ENCODE measurements around the gene TUBA3C. TPM values are rescaled to one million over a fixed set of nuclear protein-coding genes. Genes with fewer than 3 reads are reported as not detected.

Gene TUBA3C
- total RNA-seq, 1 donor from 2014 or later, result not detected

GRCh38 chr13:19161308-19161707 lies 20.3 kb downstream of the TUBA3C start:
- no peak for DNase-seq

DNA sequence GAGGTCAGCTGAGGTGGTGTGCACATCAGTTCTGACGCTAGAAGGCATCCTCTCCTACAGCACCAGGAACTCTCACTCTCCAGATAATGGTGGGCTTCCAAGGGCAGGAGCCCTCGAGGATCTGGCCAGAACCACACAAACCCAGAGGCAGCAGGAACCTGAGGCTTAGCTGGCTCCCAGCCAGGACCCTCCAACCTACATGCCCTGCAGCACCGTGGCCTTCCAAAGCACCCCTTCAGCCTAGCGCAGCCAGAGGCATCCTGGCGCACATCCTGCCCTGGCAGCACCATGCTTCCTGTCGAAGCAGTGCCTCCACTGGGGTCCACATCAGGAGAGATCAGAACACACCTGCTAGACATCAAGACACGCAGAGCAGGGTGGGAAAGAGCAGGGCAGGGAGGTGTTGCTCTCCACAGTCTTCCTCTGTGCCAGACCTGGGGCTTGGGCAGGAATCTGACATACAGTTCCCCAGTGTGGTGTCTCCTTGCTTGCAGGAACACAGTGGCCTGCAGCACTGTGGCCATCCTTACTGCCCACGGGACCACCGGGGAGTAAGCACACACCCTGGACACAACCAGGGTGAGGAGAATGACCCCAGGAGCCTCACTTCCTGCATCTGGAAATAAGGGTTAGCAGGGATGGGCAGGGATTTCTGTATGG lies 21.7 kb downstream of the TUBA3C start:
- no peak for DNase-seq

DNA sequence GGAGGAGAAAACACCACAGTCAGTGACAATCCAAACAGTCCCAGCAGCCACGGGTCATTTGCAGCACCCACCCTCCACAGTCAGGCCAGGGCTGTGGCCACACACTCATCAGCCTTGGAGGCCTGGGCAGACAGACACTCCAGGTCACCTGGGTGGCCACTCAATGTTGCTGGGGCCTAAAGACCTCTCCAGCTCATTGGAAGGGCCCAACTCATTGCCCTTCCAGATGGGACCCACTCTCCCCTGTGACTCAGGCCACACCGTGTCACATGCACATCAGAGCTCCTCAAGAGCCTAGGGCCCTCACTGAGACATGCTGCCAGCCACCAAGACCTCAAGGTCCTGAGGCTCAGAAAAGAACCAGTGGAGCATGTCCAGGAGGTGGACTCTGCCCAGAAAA lies 22.4 kb downstream of the TUBA3C start:
- no peak for DNase-seq

DNA sequence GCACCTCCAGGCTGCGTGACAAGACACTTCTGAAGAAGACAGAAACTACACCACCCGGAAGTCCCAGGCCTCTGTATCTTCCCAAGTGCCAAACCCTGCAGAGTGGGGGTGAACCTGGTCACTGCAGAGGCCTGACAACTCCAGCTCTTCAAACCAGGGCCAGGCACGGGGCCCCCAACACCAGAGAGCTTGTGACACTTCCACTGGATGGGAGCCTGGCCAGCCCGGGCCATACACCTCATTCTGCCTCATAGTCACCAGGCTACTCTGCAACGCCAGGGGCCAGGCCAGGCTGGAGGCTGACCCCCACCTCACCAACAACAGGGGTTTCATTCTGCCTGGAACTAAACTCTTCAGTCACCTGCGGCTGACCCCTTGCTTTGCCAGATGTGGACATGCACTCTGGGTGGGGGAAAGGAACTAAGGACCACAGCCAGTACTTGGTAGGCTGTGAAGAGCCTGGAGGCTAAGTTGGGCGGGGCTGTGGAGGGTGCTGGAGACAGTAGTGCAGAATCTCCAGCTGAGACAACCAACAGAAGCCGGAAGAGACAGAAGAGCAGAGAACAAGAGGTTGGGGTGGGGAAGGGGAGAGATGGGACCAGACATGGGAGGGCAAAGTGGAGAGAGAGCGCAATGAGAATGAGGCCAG lies 23.0 kb downstream of the TUBA3C start:
- DNase-seq, result no peak

DNA sequence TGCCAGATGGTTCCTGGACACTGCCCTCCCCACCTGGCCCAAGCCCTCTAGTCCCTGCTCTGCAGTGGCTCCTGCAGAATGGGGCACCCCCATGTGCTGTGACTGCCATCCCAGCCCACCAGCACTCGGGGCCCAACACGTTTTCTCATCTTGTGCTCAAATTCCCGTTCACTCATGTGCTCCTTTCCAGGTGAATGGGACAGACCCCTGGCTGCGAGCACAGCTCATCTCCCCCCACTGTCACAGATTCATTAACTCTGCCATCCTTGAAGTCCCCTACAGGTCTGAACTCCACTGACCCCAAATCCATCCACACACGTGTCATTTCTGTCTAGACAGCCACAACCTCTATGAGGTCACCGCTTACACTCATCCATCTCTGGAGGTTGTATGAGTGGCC lies 23.6 kb downstream of the TUBA3C start:
- DNase-seq, result no peak

DNA sequence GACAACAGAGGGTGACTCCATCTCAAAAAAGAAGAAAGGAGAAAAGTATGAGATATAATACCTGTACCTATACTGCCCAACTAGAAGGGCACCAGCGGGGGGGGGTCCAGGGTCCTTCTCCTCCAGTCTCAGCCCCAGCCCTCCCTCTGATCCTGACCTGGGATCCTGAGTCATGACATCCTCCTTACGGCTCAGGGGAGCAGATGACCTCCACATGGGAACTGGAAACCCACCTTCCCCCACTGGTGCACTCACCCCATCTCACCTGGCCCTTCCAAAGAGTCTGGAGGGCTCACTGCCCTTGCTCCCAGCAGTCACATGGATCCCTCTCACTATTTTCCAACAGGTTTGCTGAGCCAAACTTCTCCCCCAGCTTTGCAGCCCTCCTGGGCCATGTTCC lies 24.2 kb downstream of the TUBA3C start:
- no peak for DNase-seq

DNA sequence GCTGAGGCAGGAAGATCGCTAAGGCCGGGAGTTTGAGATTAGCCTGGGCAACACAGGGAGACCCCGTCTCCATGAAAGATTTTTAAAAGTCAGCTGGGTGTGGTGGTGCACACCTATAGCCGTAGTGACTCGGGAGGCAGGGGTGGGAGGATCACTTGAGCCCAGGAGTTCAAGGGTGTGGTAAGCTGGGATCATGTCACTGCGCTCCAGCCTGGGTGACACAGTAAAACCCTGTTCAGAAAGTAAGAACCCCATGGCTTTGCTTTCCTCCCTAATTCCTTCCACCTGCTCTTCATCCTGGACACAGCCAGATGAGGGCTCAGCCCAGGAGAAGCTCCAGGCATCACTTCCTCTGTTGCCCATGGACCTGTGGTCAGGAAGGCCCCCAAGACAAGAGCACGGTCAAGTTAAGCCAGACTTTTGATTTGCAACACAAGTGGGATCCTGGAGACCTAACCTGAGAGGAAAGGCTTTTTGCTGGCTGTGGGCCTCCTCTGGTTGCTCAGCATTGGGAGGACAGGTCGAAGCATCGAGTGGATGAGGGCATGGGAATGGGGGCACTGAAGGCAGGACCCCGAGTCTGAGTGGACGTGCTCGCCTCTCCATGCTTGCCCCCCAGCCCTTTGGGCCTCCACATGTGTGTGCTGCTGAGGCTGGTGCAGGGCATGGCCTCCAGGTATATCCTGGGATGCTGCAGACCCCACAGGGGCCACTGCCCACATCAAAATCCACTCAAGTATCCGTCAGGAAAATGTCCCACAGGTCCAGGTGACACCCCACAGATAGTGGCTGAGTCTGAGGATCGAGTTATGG lies 25.4 kb downstream of the TUBA3C start:
- no peak for DNase-seq

- no peak for DNase-seq
Measured at GRCh38 chr13:19155321-19155861, 26.2 kb downstream of the TUBA3C start.

GRCh38 chr13:19154843-19155242 lies 26.8 kb downstream of the TUBA3C start:
- no peak for DNase-seq

GRCh38 chr13:19153782-19154450 lies 27.7 kb downstream of the TUBA3C start:
- DNase-seq, result no peak

GRCh38 chr13:19152403-19152802 lies 29.2 kb downstream of the TUBA3C start:
- no peak for DNase-seq

DNA sequence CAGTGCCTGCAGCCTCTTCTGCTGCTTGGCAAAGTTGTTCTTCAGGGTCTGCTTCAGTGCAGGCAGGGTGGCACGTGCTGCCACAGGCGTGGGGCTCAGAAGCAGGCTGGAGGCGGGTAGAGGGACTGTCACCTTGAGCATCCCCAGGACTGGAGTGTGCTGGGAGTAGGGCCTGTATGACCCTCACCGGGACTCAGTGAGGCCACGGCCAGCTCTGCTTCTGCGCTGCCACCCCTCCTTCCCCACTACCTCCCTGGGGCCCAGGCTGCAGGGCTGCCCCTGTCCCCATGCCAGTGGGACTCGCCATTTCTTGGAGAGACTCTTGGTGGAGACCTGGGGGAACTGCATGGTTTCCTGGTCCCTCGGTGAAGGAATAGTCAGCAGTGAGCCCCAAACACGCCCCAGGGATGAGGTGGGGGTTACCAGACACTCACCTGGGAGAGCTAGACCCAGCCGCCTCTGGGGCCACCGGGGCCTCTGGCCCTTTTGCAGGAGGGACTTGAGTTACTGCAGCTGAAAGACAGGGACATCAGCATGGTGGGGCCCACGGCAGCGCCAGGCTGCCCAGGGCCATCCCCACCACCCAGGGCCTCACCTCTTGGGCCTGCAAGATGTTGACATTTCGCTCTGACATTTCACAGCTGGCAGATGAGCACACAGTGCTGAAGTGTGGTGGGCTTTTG lies 29.9 kb downstream of the TUBA3C start:
- DNase-seq, result no peak

- DNase-seq, result no peak
Measured at GRCh38 chr13:19150712-19151228, 30.9 kb downstream of the TUBA3C start.

DNA sequence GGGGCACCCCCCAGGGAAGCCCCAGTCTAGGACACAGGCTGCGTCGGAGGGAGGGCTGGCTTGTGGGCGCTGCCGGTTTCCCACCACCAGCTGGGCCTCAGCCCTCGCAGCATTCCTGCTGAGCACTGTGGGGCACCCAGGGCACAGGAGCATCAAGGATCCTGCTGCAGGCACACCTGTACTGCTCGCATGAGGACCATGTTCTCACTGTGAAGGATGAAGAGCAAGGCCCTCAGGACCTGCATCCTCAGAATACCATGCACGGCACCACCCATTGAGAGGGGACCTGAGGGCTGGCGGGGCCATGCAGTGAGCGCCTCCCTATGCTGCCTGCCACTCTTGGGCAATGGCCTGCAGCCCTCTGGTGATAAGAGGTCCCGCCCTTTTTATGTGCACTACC lies 31.4 kb downstream of the TUBA3C start:
- no peak for DNase-seq

DNA sequence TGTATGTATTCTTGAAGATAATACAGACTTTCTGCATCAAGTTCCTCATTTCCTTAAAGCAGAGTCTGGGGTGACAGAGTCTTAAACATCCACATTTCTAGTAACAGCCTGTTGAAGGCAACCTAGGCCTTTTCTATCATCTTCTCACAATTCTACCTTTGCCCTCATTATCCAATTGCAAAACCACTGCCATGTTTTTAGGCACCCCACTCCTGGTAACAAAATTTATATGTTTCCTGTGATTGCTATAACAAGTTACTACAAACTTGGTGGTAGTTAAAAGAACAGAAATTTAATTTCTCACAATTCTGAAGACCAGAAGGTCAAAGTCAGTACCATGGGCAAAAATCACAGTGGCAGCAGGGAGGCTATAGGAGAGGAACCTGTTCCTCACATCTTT lies 33.1 kb downstream of the TUBA3C start:
- no peak for DNase-seq

Small RNAs within 50 kb of the gene (small RNA-seq; reads per million reads assigned to genes)
- gene AL139327.4, result not detected

Measured in occipital lobe (tissue), 3 donors.